ENCODE measurements around the gene MACC1.
"Not testable (repeated sequence)": the region's sequence is repeated elsewhere in the genome, so short reads cannot be mapped to it uniquely, and the experiment has no call there.

Gene MACC1

GRCh38 chr7:20191391-20191869, 25.8 kb downstream of the MACC1 start:
- no peaks in the 10 kb centered on the region for H3K9me3 ChIP-seq
- H3K4me1 ChIP-seq (ENCODE audit: control insufficient read depth in 1 of 2, insufficient read depth in 1 of 2, low read depth in 1 of 2, low read length in 1 of 2): no peaks in the 10 kb centered on the region
- no peak overlapping the region for H3K4me3 ChIP-seq (ENCODE audit: low read depth in 1 of 2, low read length in 1 of 2)
- no peaks in the 10 kb centered on the region for H3K36me3 ChIP-seq
- TF ChIP-seq CTCF (IDR thresholded peaks at IDR 0.05): no peak
- H3K27ac ChIP-seq: no peak overlapping the region
- H3K27me3 ChIP-seq: no peaks in the 10 kb centered on the region

- Histone ChIP-seq H3K9me3 (no peaks in the 10 kb centered on the region), H3K27me3 (no peaks in the 10 kb centered on the region), H3K4me3 (ENCODE audit: low read depth in 1 of 2, low read length in 1 of 2) (no peak overlapping the region), H3K4me1 (ENCODE audit: control insufficient read depth in 1 of 2, insufficient read depth in 1 of 2, low read depth in 1 of 2, low read length in 1 of 2) (no peaks in the 10 kb centered on the region), H3K36me3 (no peaks in the 10 kb centered on the region), H3K27ac (no peak overlapping the region)
- no peak for TF ChIP-seq CTCF (IDR thresholded peaks at IDR 0.05)
Observed at GRCh38 chr7:20190560-20191390, 26.4 kb downstream of the MACC1 start.

GRCh38 chr7:20189852-20190251, 27.3 kb downstream of the MACC1 start:
- H3K9me3 ChIP-seq: no peaks in the 10 kb centered on the region
- H3K27me3 ChIP-seq: no peaks in the 10 kb centered on the region
- TF ChIP-seq CTCF (IDR thresholded peaks at IDR 0.05): no peak
- no peak overlapping the region for H3K27ac ChIP-seq
- no peaks in the 10 kb centered on the region for H3K36me3 ChIP-seq
- no peak overlapping the region for H3K4me3 ChIP-seq (ENCODE audit: low read depth in 1 of 2, low read length in 1 of 2)
- H3K4me1 ChIP-seq (ENCODE audit: control insufficient read depth in 1 of 2, insufficient read depth in 1 of 2, low read depth in 1 of 2, low read length in 1 of 2): no peaks in the 10 kb centered on the region

- H3K27me3 ChIP-seq: no peaks in the 10 kb centered on the region
- TF ChIP-seq CTCF (IDR thresholded peaks at IDR 0.05): no peak
Observed at GRCh38 chr7:20188567-20188966, 28.6 kb downstream of the MACC1 start.

GRCh38 chr7:20187850-20188249, 29.3 kb downstream of the MACC1 start:
- H3K4me1 ChIP-seq (ENCODE audit: control insufficient read depth in 1 of 2, insufficient read depth in 1 of 2, low read depth in 1 of 2, low read length in 1 of 2); H3K36me3 ChIP-seq; H3K27ac ChIP-seq; H3K4me3 ChIP-seq (ENCODE audit: low read depth in 1 of 2, low read length in 1 of 2); H3K9me3 ChIP-seq; H3K27me3 ChIP-seq: not testable (repeated sequence)

More at GRCh38 chr7:20188567-20188966, 28.6 kb downstream of the MACC1 start:
- no peaks in the 10 kb centered on the region for H3K36me3 ChIP-seq
- H3K4me3 ChIP-seq (ENCODE audit: low read depth in 1 of 2, low read length in 1 of 2): no peak overlapping the region
- no peak overlapping the region for H3K27ac ChIP-seq
- no peaks in the 10 kb centered on the region for H3K9me3 ChIP-seq
- H3K4me1 ChIP-seq (ENCODE audit: control insufficient read depth in 1 of 2, insufficient read depth in 1 of 2, low read depth in 1 of 2, low read length in 1 of 2): no peaks in the 10 kb centered on the region

- H3K27me3 ChIP-seq: no peaks in the 10 kb centered on the region
- no peak overlapping the region for H3K27ac ChIP-seq
- no peaks in the 10 kb centered on the region for H3K36me3 ChIP-seq
- no peaks in the 10 kb centered on the region for H3K4me1 ChIP-seq (ENCODE audit: control insufficient read depth in 1 of 2, insufficient read depth in 1 of 2, low read depth in 1 of 2, low read length in 1 of 2)
- no peaks in the 10 kb centered on the region for H3K9me3 ChIP-seq
- no peak overlapping the region for H3K4me3 ChIP-seq (ENCODE audit: low read depth in 1 of 2, low read length in 1 of 2)
- TF ChIP-seq CTCF (IDR thresholded peaks at IDR 0.05): no peak
Observed at GRCh38 chr7:20185988-20186387, 31.2 kb downstream of the MACC1 start.
